GM08714 (cell line): Measurements from ENCODE around the gene ANKRD2.

Source experiments
- H3K4me3 ChIP-seq: fragments of 200-500 bp; sonication (Bioruptor generic); 2 replicates; pipeline ENCODE4 v1.5.1; 2014; ENCODE audit warnings: mild to moderate bottlenecking, low read length, inconsistent platforms
- ZNF274 ChIP-seq: IDR thresholded peaks from 2 replicates; pipeline ENCODE4 v1.6.1; 2012; ENCODE audit warnings: mild to moderate bottlenecking, low read depth, low read length

Gene ANKRD2

DNA sequence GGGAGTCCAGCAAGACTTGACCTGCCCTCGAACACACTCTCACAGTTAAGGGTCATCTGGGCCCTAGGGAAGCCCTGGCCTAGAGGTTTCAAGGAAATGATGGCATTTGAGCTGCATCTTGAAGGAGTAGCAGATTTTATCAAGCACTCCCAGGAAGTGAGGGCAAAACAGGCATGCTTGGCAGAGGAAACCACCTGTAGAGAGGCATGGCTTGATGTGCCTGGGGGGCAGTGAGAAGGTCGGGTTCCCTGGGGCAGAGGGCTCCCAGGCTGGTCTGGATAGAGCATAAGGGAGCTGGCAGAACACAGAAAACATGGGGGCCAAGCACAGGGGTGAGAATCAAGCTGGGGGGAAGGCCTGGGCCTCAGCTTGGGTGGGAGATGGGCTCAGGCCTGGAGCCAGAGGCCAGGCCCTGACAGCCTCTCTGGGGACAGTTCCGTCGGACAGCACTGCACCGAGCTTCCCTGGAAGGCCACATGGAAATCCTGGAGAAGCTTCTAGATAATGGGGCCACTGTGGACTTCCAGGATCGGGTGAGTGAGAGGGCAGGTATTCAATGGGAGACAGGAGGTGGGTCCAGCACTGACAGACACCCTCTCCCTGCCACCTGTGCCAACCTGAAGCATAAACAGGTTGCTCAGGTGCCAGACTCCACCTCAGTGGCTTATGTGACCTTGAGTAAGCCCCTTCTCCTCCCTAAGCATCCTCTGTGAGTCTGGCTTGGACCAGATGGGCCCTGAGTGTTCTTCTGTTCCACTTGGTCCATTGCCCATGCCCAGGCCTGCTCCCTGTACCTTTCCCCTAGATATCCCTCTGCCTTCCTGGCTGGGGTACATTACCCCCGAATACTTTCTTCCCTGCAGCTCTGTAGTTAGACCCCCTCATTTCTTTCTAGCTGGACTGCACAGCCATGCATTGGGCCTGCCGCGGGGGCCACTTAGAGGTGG lies 8.1 kb downstream of the ANKRD2 start:
- no peak overlapping the region for H3K4me3 ChIP-seq
- no peak for TF ChIP-seq ZNF274

- H3K4me3 ChIP-seq, result no peak overlapping the region
- no peak for TF ChIP-seq ZNF274
These were observed 9.6 kb downstream of the ANKRD2 start for GRCh38 chr10:97582169-97582568.

GRCh38 chr10:97583476-97583875 lies 10.9 kb downstream of the ANKRD2 start:
- TF ChIP-seq ZNF274, result no peak
- H3K4me3 ChIP-seq, result no peak overlapping the region

- no peak within 1 kb of the TSS for H3K4me3 ChIP-seq
- no peak for TF ChIP-seq ZNF274
These were observed 11.7 kb downstream of the ANKRD2 start, which contains the start of gene HOGA1 for GRCh38 chr10:97584060-97584797. HOGA1 (plus strand) TSS chr10:97584389; CDS start chr10:97584704, 315 bp downstream.

DNA sequence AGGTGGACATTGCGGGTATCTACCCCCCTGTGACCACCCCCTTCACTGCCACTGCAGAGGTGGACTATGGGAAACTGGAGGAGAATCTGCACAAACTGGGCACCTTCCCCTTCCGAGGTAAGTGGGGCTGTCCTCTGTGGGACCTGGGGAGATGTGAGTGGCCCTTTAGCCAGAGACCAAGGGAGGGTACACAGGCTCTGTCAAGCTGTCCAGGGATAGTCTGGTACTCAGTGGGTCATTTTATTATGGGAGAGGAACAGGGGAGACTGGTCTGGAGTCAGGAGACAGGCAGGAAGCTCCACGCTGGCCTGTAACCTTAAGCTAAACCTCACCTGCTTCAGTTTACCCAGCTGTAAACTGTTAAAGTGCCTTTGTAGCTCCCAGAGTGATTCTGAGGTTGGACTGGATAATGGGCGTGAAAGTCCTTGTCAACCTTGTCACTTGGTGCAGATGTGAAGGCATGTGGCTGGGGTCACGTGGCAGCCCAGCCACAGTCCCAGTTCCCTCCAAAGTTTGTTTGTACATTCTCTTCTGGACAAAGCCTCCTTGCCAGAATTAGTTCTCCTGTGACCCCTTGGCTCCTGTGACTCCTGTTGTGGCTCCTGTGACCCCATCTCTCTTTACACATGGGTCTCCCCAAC lies 12.3 kb downstream of the ANKRD2 start:
- no peak overlapping the region for H3K4me3 ChIP-seq
- TF ChIP-seq ZNF274, result no peak

DNA sequence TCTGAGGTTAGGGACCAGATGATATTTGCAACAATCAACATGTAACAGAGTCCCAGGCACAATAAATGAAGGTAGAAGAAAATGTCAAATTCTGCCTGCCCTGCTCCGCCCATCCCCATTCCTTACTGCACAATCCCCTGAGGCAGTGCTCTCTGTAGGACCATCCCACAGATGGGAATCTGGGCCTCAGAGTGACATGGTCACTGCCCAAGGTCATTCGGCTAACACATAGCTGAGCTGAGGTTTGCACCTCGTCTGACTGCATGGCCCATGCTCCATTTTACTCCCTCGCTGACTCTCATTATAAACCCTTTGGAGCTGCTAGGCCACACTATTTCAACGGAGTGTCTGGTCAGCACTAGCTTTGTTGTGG lies 12.8 kb downstream of the ANKRD2 start:
- H3K4me3 ChIP-seq, result no peak overlapping the region
- no peak for TF ChIP-seq ZNF274

GRCh38 chr10:97587183-97587582 lies 14.6 kb downstream of the ANKRD2 start:
- no peak for TF ChIP-seq ZNF274
- H3K4me3 ChIP-seq, result no peak overlapping the region

DNA sequence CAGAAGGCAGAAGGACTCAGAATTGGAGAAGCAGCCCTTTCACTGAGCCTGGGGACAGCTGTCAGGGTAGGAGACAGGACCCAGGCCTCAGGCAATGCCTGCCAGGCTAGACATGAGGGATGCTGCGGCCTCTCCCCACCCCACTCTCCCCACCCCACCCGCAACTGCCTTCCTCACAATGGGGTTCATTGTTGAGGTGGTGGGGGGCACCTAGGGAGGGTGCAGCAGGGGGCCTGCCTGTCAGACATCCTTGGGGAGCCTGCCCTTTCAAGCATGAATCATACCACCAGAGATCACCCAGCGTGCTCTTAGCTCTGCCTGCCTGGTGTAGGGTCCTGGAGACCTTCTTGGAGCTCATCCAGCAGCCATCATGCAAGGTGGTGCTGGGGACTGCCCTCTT lies 16.9 kb downstream of the ANKRD2 start, which contains the start of gene C10orf62:
C10orf62 (plus strand) TSS at position 243 of the 400 bp plus-strand sequence. CDS start 177 bp downstream, outside the sequence.
- TF ChIP-seq ZNF274, result no peak
- no peak within 1 kb of the TSS for H3K4me3 ChIP-seq

DNA sequence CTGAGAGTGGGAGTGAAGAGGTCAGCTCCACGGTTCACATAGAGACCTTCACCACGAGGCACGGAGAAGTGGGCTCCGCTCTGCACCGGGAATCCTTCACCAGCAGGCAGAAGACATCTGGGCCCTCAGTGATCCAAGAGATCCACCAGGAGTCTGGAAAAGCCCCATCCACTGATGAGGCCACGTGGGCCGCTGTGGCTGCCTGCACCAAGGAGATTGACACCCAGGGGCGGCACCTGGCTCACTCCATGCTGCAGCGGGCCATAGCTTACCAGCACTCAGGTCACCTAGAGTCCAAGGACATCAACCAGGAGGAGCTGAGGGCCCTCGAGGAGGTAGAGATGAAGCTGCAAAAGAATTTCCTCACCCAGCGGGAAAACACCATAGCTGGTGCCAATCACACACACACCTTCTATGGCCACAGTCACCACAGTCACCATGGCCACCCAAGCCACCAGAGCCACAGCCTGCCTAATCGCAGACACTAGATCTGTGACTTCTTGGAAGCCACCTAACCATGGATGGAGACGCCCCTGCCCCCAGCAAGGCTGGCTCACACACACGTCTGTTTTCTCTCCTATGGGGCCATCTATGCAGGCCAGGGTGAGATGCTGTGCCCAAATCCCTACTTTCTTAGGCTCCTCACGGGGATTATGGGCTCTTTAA lies 17.6 kb downstream of the ANKRD2 start:
- H3K4me3 ChIP-seq, result no peak overlapping the region
- no peak for TF ChIP-seq ZNF274

- no peak overlapping the region for H3K4me3 ChIP-seq
- no peak for TF ChIP-seq ZNF274
These were observed 18.3 kb downstream of the ANKRD2 start for GRCh38 chr10:97590748-97591495.

GRCh38 chr10:97593421-97593820 lies 20.8 kb downstream of the ANKRD2 start:
- H3K4me3 ChIP-seq, result no peak overlapping the region
- no peak for TF ChIP-seq ZNF274

- no peak for TF ChIP-seq ZNF274
- H3K4me3 ChIP-seq, result no peak overlapping the region
These were observed 23.8 kb downstream of the ANKRD2 start for GRCh38 chr10:97596101-97597082.
